Stomach (tissue), 9 donors: ENCODE results near the gene SDHC. TPM values are rescaled to one million over a fixed set of nuclear protein-coding genes. Genes with fewer than 3 reads are reported as not detected.
A peak's percentile ranks its signal among the peaks of the same experiment; 100 is the strongest.
"Not testable (repeated sequence)": the region's sequence is repeated elsewhere in the genome, so short reads cannot be mapped to it uniquely, and the experiment has no call there.

Experiments used
- DNase-seq, 2 donors: peaks; one replicate each; pipeline versions ENCODE4 v3.0.0 to v3.0.0-alpha.2; 2013 to 2019
- H3K27ac ChIP-seq, 5 donors: fragments of 200-600 bp in 4 of 5; sonication (generic) in 4 of 5; one replicate each; pipeline ENCODE4 v1.5.1; 2013 to 2019; ENCODE audit warnings: mild to moderate bottlenecking in 1 of 5, moderate library complexity in 1 of 5
- H3K27me3 ChIP-seq, 3 donors: fragments of 200-600 bp; sonication (generic); one replicate each; pipeline ENCODE4 v1.5.1; 2017 to 2019; ENCODE audit warnings: mixed run types in 1 of 3
- H3K36me3 ChIP-seq, 4 donors: fragments of 200-600 bp; sonication (generic); 1 replicate in 3 of 4; 2 replicates in 1 of 4; pipeline ENCODE4 v1.5.1; 2016 to 2019
- H3K4me1 ChIP-seq, 4 donors: fragments of 200-600 bp; sonication (generic); one replicate each; pipeline ENCODE4 v1.5.1; 2016 to 2019
- H3K4me3 ChIP-seq, 4 donors: fragments of 200-600 bp; sonication (generic) in 3 of 4; one replicate each; pipeline ENCODE4 v1.5.1; 2016 to 2019; ENCODE audit warnings: mild to moderate bottlenecking in 1 of 4
- H3K9me3 ChIP-seq, 4 donors: fragments of 200-600 bp; sonication (generic); one replicate each; pipeline ENCODE4 v1.5.1; 2016 to 2019
- CTCF ChIP-seq, 7 experiments: fragments of 450-650 bp in 4 of 7; fragments of 200-600 bp in 3 of 7; sonication (generic) in 3 of 7; IDR thresholded peaks; one replicate each; pipeline ENCODE4 v1.5.1; 2016 to 2019; ENCODE audit warnings: antibody characterized with exemption in 7 of 7, control low read depth in 2 of 7, mild to moderate bottlenecking in 1 of 7
- EP300 ChIP-seq: sonication (generic); formaldehyde crosslinking; IDR thresholded peaks from one replicate; pipeline ENCODE4 v1.6.1; 2017; ENCODE audit warnings: antibody characterized with exemption
- POLR2A ChIP-seq, 4 donors: fragments of 450-650 bp; IDR thresholded peaks; one replicate each; pipeline ENCODE4 v1.6.1; 2016; ENCODE audit warnings: antibody characterized with exemption in 4 of 4, control low read depth in 2 of 4, mild to moderate bottlenecking in 1 of 4, moderate library complexity in 1 of 4
- POLR2AphosphoS5 ChIP-seq, 3 donors: sonication (generic); formaldehyde crosslinking; IDR thresholded peaks; one replicate each; pipeline ENCODE4 v1.6.1; 2016; ENCODE audit warnings: antibody characterized with exemption in 3 of 3
- WGBS, 5 donors: extraction: QIAGEN DNeasy Blood & Tissue Kit in 3 of 5; methylation state at CpG; one replicate each; pipeline versions ENCODE4 v1.1.5 to v1.1.7; 2013 to 2018; 5-methylcytosine and 5-hydroxymethylcytosine counted together
- intact Hi-C: fragments of 100-400 bp; cut with DNase I; formaldehyde crosslinking; loops from one replicate; pipeline ENCODE4 v1.15.1; 2023; ENCODE audit warnings: low total_unique reads
- polyA plus RNA-seq, 3 donors: library from polyadenylated mRNA; stranded (reverse); fragments of 200-250 nt; gene quantifications; one replicate each; pipeline ENCODE4 v1.2.3, GENCODE V29; 2013
- total RNA-seq, 5 donors: library from RNA; depleted of rRNA; stranded (reverse); fragments of >200 nt; gene quantifications; one replicate each; pipeline versions ENCODE4 v1.1.0 to v1.2.3, GENCODE V29; 2014 to 2016
- donor health status: healthy with polysubstance abuse.
- donor health status: Bipolar disorder and iron deficiency.
- donor health status: healthy.

The SDHC gene
- total and polyA plus RNA-seq, 8 donors, result 28.3 to 165 (median 92.3) TPM

DNA sequence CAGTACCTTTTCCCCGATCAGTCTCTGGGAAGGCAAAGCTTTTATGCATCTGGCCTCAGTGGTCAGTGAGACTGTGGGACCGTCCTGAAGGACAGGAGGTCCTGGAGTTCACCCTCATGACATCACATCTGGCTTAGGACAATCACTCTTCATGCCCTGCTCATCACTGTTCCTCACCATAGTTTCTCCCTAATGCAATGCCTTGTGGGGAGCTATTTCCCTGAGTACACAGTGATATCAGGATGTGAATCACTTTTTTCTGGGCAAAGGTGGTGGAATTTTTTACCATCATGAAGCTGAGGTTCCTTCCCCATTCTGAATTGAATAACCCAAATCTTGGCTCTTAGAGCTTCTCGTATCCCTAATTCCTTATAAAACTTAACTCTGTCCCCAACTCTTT lies 88.3 kb downstream of the SDHC start:
- Histone ChIP-seq H3K4me3 (no peak overlapping the region), H3K36me3 (no peaks in the 10 kb centered on the region), H3K9me3 (no peaks in the 10 kb centered on the region), H3K27me3 (no peaks in the 10 kb centered on the region), H3K4me1 (peaks cover 5 to 33% (median 17%) of the 10 kb centered on the region in 4 donors), H3K27ac (no peak overlapping the region)
- no peak for DNase-seq
- intact Hi-C loops, result no loop called here
- 91 to 96% (median 94%) methylated on average over 3 of the region's 3 CpGs for WGBS, 5 donors
- TF ChIP-seq CTCF (IDR thresholded peaks at IDR 0.05) (no peak), EP300 (no peak), POLR2AphosphoS5 (IDR thresholded peaks at IDR 0.05) (no peak), POLR2A (IDR thresholded peaks at IDR 0.05) (no peak)

DNA sequence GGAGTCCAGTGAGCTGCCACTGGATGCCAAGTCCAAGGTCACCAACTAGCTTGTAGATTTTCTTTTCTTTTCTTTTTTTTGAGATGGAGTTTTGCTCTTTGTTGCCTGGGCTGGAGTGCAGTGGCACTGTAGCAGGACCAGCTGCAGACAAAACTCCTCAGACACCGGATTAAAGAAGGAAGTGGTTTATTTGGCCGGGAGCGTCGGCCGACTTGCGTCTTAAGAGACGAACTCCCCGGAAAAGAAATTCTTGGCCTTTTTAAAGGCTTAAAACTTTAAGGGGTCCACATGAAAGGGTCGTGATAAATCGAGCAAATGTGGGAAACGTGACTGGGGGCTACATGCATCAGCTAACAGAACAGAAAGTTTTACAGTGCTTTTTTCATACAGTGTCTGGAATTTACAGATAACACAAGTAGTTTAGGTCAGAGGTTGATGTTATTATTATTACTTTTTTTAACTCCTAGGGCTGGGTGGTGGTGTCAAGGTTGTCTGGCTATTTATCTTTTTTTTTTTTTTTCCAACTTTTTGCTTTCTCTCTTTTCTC lies 89.9 kb downstream of the SDHC start:
- no peak overlapping the region for H3K4me3 ChIP-seq
- TF ChIP-seq POLR2AphosphoS5 (IDR thresholded peaks at IDR 0.05) (no peak), EP300 (no peak), CTCF (IDR thresholded peaks at IDR 0.05) (no peak), POLR2A (IDR thresholded peaks at IDR 0.05) (no peak)
- H3K27me3 ChIP-seq, result no peaks in the 10 kb centered on the region
- H3K4me1 ChIP-seq, result peaks cover 4 to 21% (median 11%) of the 10 kb centered on the region in 4 donors
- intact Hi-C loops, result no loop called here
- H3K27ac ChIP-seq, result no peak overlapping the region
- no peaks in the 10 kb centered on the region for H3K9me3 ChIP-seq
- 71 to 83% (median 78%) methylated on average over 11 of the region's 11 CpGs for WGBS, 5 donors
- no peaks in the 10 kb centered on the region for H3K36me3 ChIP-seq
- DNase-seq, result no peak

GRCh38 chr1:161406551-161406950 lies 92.4 kb downstream of the SDHC start:
- intact Hi-C loops, H3K36me3 ChIP-seq, H3K9me3 ChIP-seq, H3K27ac ChIP-seq, H3K4me3 ChIP-seq, DNase-seq, H3K27me3 ChIP-seq: not testable (repeated sequence)
- WGBS, 5 donors, result 94 to 98% (median 96%) methylated on average over 8 to 17 of the region's 17 CpGs
- H3K4me1 ChIP-seq, result peaks cover 0 to 19% (median 9%) of the 10 kb centered on the region in 4 donors

GRCh38 chr1:161407451-161407985 lies 93.3 kb downstream of the SDHC start:
- intact Hi-C loops, result no loop called here
- no peak for DNase-seq
- Histone ChIP-seq H3K4me1 (peaks cover 0 to 11% (median 9%) of the 10 kb centered on the region in 4 donors), H3K27me3 (no peaks in the 10 kb centered on the region), H3K9me3 (no peaks in the 10 kb centered on the region), H3K27ac (no peak overlapping the region), H3K4me3 (no peak overlapping the region), H3K36me3 (no peaks in the 10 kb centered on the region)
- TF ChIP-seq CTCF (IDR thresholded peaks at IDR 0.05) (no peak), EP300 (no peak), POLR2AphosphoS5 (IDR thresholded peaks at IDR 0.05) (no peak), POLR2A (IDR thresholded peaks at IDR 0.05) (no peak)
- 82 to 89% (median 84%) methylated on average over 6 of the region's 6 CpGs for WGBS, 5 donors

DNA sequence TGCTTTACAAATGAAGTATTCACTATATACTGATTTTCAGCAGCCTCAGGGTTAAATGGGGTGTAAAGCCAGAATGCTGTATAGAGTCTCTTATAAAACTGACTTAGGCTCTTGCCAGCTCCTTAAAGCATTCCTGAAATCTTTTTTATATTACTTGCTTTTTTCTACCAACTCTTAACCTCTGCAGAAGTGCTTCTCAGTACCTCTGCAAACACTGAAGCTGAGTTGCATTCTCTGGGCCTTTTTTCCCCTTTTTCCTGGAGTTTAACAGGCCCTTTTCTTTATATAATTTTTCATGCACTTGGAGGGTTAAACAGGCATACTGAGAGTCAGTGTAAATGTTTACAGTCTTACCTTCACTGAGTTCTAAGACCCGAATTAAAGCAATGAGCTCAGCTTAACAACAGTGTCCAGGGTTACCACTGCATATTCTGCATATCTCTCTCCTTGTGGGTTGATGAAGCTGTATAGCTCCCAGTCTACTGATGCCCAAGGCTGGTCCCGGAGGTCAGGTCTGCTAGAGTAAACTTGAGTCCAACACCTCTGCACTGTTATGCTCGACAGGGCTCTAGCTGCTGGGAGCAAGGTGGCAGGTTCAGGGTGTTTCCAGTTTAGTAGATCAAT lies 94.4 kb downstream of the SDHC start:
- no peak for DNase-seq
- no peak for TF ChIP-seq POLR2AphosphoS5 (IDR thresholded peaks at IDR 0.05)
- no peak for TF ChIP-seq POLR2A (IDR thresholded peaks at IDR 0.05)
- TF ChIP-seq EP300, result no peak
- no peak for TF ChIP-seq CTCF (IDR thresholded peaks at IDR 0.05)
- no peaks in the 10 kb centered on the region for H3K9me3 ChIP-seq
- no peak overlapping the region for H3K4me3 ChIP-seq
- intact Hi-C loops, result no loop called here
- H3K36me3 ChIP-seq, result no peaks in the 10 kb centered on the region
- no peaks in the 10 kb centered on the region for H3K27me3 ChIP-seq
- H3K27ac ChIP-seq, result no peak overlapping the region
- 32 to 51% (median 42%) methylated on average over 3 of the region's 3 CpGs for WGBS, 5 donors
- H3K4me1 ChIP-seq, result peaks cover 0 to 11% (median 9%) of the 10 kb centered on the region in 4 donors

- H3K27me3 ChIP-seq, intact Hi-C loops, H3K9me3 ChIP-seq, H3K36me3 ChIP-seq, H3K4me3 ChIP-seq, DNase-seq: not testable (repeated sequence)
- Histone ChIP-seq H3K4me1 (peaks cover 0 to 11% (median 9%) of the 10 kb centered on the region in 4 donors), H3K27ac (peak overlapping the region in 1 of 5 donors; percentile 72)
- WGBS, 5 donors, result 77 to 85% (median 82%) methylated on average over 12 to 13 of the region's 13 CpGs
Measured at GRCh38 chr1:161409848-161410635, 95.9 kb downstream of the SDHC start.

DNA sequence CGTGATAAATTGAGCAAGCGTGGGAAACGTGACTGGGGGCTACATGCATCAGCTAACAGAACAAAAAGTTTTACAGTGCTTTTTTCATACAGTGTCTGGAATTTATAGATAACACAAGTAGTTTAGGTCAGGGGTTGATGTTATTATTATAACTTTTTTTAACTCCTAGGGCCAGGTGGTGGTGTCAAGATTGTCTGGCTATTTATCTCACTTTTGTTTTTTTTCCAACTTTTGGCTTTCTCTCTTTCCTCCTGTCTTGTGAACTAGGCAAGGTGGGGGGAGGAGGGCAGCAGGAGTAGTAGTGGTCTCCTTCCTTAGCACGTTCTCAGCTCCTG lies 96.4 kb downstream of the SDHC start:
- H3K36me3 ChIP-seq, H3K4me3 ChIP-seq, intact Hi-C loops, DNase-seq, H3K9me3 ChIP-seq, H3K27me3 ChIP-seq: not testable (repeated sequence)
- peak overlapping the region in 1 of 5 donors; percentile 72 for H3K27ac ChIP-seq
- peaks cover 0 to 11% (median 9%) of the 10 kb centered on the region in 4 donors for H3K4me1 ChIP-seq
- 89 to 92% (median 91%) methylated on average over 4 of the region's 4 CpGs for WGBS, 5 donors
